ENCODE data around the gene GLT6D1. TPM values are rescaled to one million over a fixed set of nuclear protein-coding genes. Genes with fewer than 3 reads are reported as not detected.

The GLT6D1 gene
- total and polyA plus RNA-seq, 2 of the 8 experiments (the other 6 are each of a cell fraction or from before 2014, with no cell fraction given): 1.3 to 2.1 TPM

DNA sequence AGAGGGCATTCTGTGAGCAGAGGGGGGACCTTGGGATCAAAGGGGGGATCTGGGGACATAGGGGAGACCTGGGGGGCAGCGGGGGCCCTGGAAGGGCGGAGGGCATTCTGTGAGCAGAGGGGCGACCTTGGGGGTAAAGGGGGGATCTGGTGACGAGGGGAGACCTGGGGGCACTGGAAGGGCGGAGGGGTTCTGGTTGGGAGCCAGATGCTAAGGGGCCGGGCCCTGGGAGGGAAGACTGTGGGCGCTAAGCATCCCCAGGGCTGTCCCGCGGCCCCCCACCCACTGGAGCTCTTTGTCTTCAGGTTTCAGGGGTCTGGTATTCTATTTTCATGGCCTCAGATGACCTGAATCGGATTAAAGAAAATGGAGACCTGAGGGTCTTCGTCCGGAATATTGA is 24.5 kb upstream of the GLT6D1 start:
- DNase-seq (ENCODE audit: low read depth in 1 of 2, low spot score in 2 of 2) (no peak), FAIRE-seq (no peak)
- Histone ChIP-seq H3K23me2 (ENCODE audit: low read depth, low read length) (no peaks in the 10 kb centered on the region), H3K9ac (replicated peaks in 1 of 4; ENCODE audit: extremely low read depth in 1 of 4, low read depth in 3 of 4, low read length in 3 of 4) (no peak overlapping the region), H3K14ac (ENCODE audit: insufficient read length) (no peak overlapping the region), H3K79me2 (ENCODE audit: control insufficient read depth in 1 of 2, insufficient read depth in 2 of 2, low read length in 2 of 2) (no peaks in the 10 kb centered on the region), H3K79me1 (ENCODE audit: low read depth, low read length) (no peaks in the 10 kb centered on the region), H2BK5ac (ENCODE audit: low read depth, low read length) (no peak overlapping the region), H2BK120ac (replicated peaks; ENCODE audit: low read depth, low read length) (no peak overlapping the region), H4K91ac (replicated peaks; ENCODE audit: insufficient read length, low read length) (no peak overlapping the region), H3K27me3 (replicated peaks in 1 of 4; ENCODE audit: control insufficient read depth in 3 of 4, extremely low read depth in 1 of 4, insufficient read depth in 3 of 4, low read length in 3 of 4) (no peaks in the 10 kb centered on the region; a peak in 1 of 7 replicates), H2AK5ac (ENCODE audit: low read depth, low read length) (no peak overlapping the region), H3K4me3 (ENCODE audit: extremely low read depth in 1 of 4, insufficient read depth in 2 of 4, low read depth in 3 of 4, low read length in 4 of 4) (no peak overlapping the region), H3K27ac (ENCODE audit: low read depth, low read length) (no peak overlapping the region), H3K18ac (ENCODE audit: extremely low read depth, low read length) (no peak overlapping the region), H3K4me2 (ENCODE audit: insufficient read depth in 1 of 2, low read depth in 2 of 2, low read length in 2 of 2) (no peak overlapping the region), H2BK15ac (ENCODE audit: low read length) (no peak overlapping the region), H2AFZ (ENCODE audit: low read length) (no peak overlapping the region), H3K56ac (replicated peaks; ENCODE audit: insufficient read length, low read depth, low read length) (no peak overlapping the region), H3K4me1 (replicated peaks in 1 of 4; ENCODE audit: control insufficient read depth in 3 of 4, insufficient read depth in 4 of 4, low read length in 3 of 4) (peaks cover 0 to 8% (median 4%) of the 10 kb centered on the region in 4 experiments; a peak in 3 of 7 replicates), H4K20me1 (replicated peaks in 1 of 2; ENCODE audit: control insufficient read depth in 1 of 2, insufficient read depth in 2 of 2, low read length in 2 of 2) (no peaks in the 10 kb centered on the region), H3K9me3 (ENCODE audit: insufficient read depth in 2 of 2, low read depth in 1 of 2, low read length in 1 of 2) (peaks cover 19 to 21% of the 10 kb centered on the region in 2 experiments; a peak in 3 of 4 replicates), H4K5ac (ENCODE audit: insufficient read length, low read depth, low read length) (no peak overlapping the region), H4K8ac (ENCODE audit: extremely low read depth, insufficient read depth, low read length) (no peak overlapping the region), H2BK20ac (ENCODE audit: low read length) (no peak overlapping the region), H3K36me3 (ENCODE audit: control insufficient read depth in 2 of 4, insufficient read depth in 4 of 4, low read length in 3 of 4) (peaks cover 0 to 19% (median 0%) of the 10 kb centered on the region in 4 experiments; a peak in 3 of 8 replicates), H3K4ac (replicated peaks; ENCODE audit: insufficient read length, low read depth, low read length) (no peak overlapping the region), H2BK12ac (ENCODE audit: low read depth, low read length) (no peak overlapping the region), H3K23ac (ENCODE audit: insufficient read length) (no peak overlapping the region)
- POLR2A ChIA-PET (ENCODE audit: partially characterized antibody): interaction anchor here (1.3 to 3.6 kb wide), 2 partner anchors 9 to 15 kb away, joined by 3 to 19 read pairs; no protein-coding TSS in a partner anchor
- CTCF ChIA-PET (ENCODE audit: partially characterized antibody): no interaction called here
- 85% methylated on average over 5 of the region's 12 CpGs; no CpG with 5 or more reads in 1 of the 2 experiments for WGBS, 2 experiments (ENCODE audit: extremely low coverage in 1 of 2, insufficient coverage in 1 of 2, insufficient read length in 1 of 2, insufficient replicate concordance in 2 of 2, low coverage in 1 of 2, low lambda C conversion rate in 2 of 2, missing lambda C conversion rate in 1 of 2)
- TF ChIP-seq CBX5 (IDR thresholded peaks at IDR 0.05; ENCODE audit: low read depth, low read length): no peak
- no peak for TF ChIP-seq KDM5A (IDR thresholded peaks at IDR 0.05; ENCODE audit: low read length)
- TF ChIP-seq JUND (IDR thresholded peaks at IDR 0.05; ENCODE audit: low read length): no peak
- TF ChIP-seq CHD1 (IDR thresholded peaks at IDR 0.05; ENCODE audit: low read depth, low read length): no peak
- no peak for TF ChIP-seq TAF7 (optimal IDR thresholded peaks at IDR 0.05; ENCODE audit: borderline replicate concordance, low read depth, low read length)
- no peak for TF ChIP-seq GABPA (IDR thresholded peaks at IDR 0.05; ENCODE audit: borderline replicate concordance, insufficient read depth, low read length)
- TF ChIP-seq, protein P1, sequence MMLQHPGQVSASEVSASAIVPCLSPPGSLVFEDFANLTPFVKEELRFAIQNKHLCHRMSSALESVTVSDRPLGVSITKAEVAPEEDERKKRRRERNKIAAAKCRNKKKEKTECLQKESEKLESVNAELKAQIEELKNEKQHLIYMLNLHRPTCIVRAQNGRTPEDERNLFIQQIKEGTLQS (IDR thresholded peaks at IDR 0.05; ENCODE audit: insufficient read depth, low read depth, low read length): no peak
- TF ChIP-seq, protein P2, sequence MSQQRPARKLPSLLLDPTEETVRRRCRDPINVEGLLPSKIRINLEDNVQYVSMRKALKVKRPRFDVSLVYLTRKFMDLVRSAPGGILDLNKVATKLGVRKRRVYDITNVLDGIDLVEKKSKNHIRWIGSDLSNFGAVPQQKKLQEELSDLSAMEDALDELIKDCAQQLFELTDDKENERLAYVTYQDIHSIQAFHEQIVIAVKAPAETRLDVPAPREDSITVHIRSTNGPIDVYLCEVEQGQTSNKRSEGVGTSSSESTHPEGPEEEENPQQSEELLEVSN (IDR thresholded peaks at IDR 0.05): no peak
- no peak for TF ChIP-seq POU5F1 (IDR thresholded peaks at IDR 0.05; ENCODE audit: low read depth, low read length)
- TF ChIP-seq BACH1 (IDR thresholded peaks at IDR 0.05; ENCODE audit: low read length): no peak
- no peak for TF ChIP-seq SRF (IDR thresholded peaks at IDR 0.05; ENCODE audit: low read depth, low read length)
- TF ChIP-seq USF2 (IDR thresholded peaks at IDR 0.05; ENCODE audit: low read length): no peak

Data from H1 (cell line).